OCI-LY7 (cell line): Measurements from ENCODE around the gene AR. TPM values are rescaled to one million over a fixed set of nuclear protein-coding genes. Genes with fewer than 3 reads are reported as not detected.

ENCODE experiments used
- BruUV-seq: library from RNA; stranded (reverse); fragments of 400-500 nt; replicated peaks from 2 replicates; lab custom pipeline; 2021; lab: Mats Ljungman, UMichigan
- CTCF ChIA-PET: fragments of 300-600 bp; sonication (Branson Sonifier 250); formaldehyde crosslinking; loops from one replicate; lab custom pipeline; 2022; ENCODE audit warnings: antibody characterized with exemption; ENCODE audit not compliant: unreplicated experiment; lab: Charles Lee
- POLR2A ChIA-PET: fragments of 300-600 bp; sonication (Branson Sonifier 250); formaldehyde crosslinking; loops from one replicate; lab custom pipeline; 2022; ENCODE audit warnings: antibody characterized with exemption; lab: Charles Lee
- DNase-seq: peaks from one replicate; pipeline ENCODE4 v3.0.0-alpha.2; 2015; ENCODE audit warnings: low spot score
- H2AFZ ChIP-seq: fragments of 200-600 bp; sonication (generic), shearing (Covaris generic); 2 replicates; pipeline ENCODE4 v1.6.1; 2014; ENCODE audit warnings: mild to moderate bottlenecking, antibody characterized with exemption, low read length, moderate library complexity
- H3K27ac ChIP-seq: fragments of 200-600 bp; sonication (generic); 2 replicates; pipeline ENCODE4 v1.5.1; 2014; ENCODE audit warnings: mixed run types, low read depth, mild to moderate bottlenecking, moderate library complexity, low read length, inconsistent platforms; ENCODE audit not compliant: poor library complexity, severe bottlenecking
- H3K36me3 ChIP-seq: fragments of 200-600 bp; sonication (generic); 2 replicates; pipeline ENCODE4 v1.6.1; 2014; ENCODE audit warnings: mild to moderate bottlenecking, antibody characterized with exemption, low read length, moderate library complexity, mixed read lengths; ENCODE audit not compliant: insufficient read depth
- H3K4me1 ChIP-seq: fragments of 200-600 bp; sonication (generic); 2 replicates; pipeline ENCODE4 v1.5.1; 2014; ENCODE audit warnings: mild to moderate bottlenecking, low read length; ENCODE audit not compliant: insufficient read depth, poor library complexity, severe bottlenecking
- H3K4me2 ChIP-seq: fragments of 200-600 bp; sonication (generic); 2 replicates; pipeline ENCODE4 v1.6.1; 2014; ENCODE audit warnings: mild to moderate bottlenecking, low read length
- H3K4me3 ChIP-seq: fragments of 200-600 bp; sonication (generic); 2 replicates; pipeline ENCODE4 v1.5.1; 2014; ENCODE audit warnings: mild to moderate bottlenecking, low read depth, low read length; ENCODE audit not compliant: poor library complexity, severe bottlenecking
- H3K79me2 ChIP-seq: fragments of 200-600 bp; sonication (generic); 2 replicates; pipeline ENCODE4 v1.6.1; 2016; ENCODE audit warnings: low read depth, mild to moderate bottlenecking, low read length, moderate library complexity, mixed read lengths; ENCODE audit not compliant: insufficient read depth
- H3K9me2 ChIP-seq: fragments of 200-600 bp; sonication (generic); 2 replicates; pipeline ENCODE4 v1.6.1; 2016; ENCODE audit warnings: mild to moderate bottlenecking, low read length, mixed read lengths; ENCODE audit not compliant: insufficient read depth
- H3K9me3 ChIP-seq: fragments of 200-600 bp; sonication (generic); 2 replicates; pipeline ENCODE4 v1.6.1; 2014; ENCODE audit warnings: mild to moderate bottlenecking, mixed run types, low read length, mixed read lengths
- H4K20me1 ChIP-seq: fragments of 200-600 bp; sonication (generic); 2 replicates; pipeline ENCODE4 v1.6.1; 2014; ENCODE audit warnings: mild to moderate bottlenecking, antibody characterized with exemption, low read length, moderate library complexity, mixed read lengths; ENCODE audit not compliant: insufficient read depth
- EZH2phosphoT487 ChIP-seq: fragments of 200-600 bp; sonication (generic); IDR thresholded peaks from 2 replicates; pipeline ENCODE4 v1.6.1; 2018; ENCODE audit warnings: low read depth, borderline replicate concordance, mild to moderate bottlenecking, mixed run types, antibody characterized with exemption, low read length, moderate library complexity, mixed read lengths
- intact Hi-C: fragments of 100-400 bp; cut with micrococcal nuclease; formaldehyde crosslinking; loops from one replicate; pipeline ENCODE4 v1.10.0; 2022; ENCODE audit not compliant: unreplicated experiment
- total RNA-seq, 2 experiments: library from RNA; depleted of rRNA in 1 of 2; stranded (reverse); fragments of >200 nt in 1 of 2; shearing (Covaris generic) in 1 of 2; gene quantifications; 2 replicates each; pipeline ENCODE4 v1.2.3, GENCODE V29; 2014 to 2022
- TF ChIP-seq, protein P1 (sequence below): fragments of 200-600 bp; sonication (generic); conservative IDR thresholded peaks from 2 replicates; pipeline ENCODE4 v1.5.1; 2014; ENCODE audit warnings: mild to moderate bottlenecking, antibody characterized with exemption, low read length, moderate library complexity, mixed read lengths

AR gene
- total RNA-seq, 2 experiments from 2014 or later: not detected

DNA sequence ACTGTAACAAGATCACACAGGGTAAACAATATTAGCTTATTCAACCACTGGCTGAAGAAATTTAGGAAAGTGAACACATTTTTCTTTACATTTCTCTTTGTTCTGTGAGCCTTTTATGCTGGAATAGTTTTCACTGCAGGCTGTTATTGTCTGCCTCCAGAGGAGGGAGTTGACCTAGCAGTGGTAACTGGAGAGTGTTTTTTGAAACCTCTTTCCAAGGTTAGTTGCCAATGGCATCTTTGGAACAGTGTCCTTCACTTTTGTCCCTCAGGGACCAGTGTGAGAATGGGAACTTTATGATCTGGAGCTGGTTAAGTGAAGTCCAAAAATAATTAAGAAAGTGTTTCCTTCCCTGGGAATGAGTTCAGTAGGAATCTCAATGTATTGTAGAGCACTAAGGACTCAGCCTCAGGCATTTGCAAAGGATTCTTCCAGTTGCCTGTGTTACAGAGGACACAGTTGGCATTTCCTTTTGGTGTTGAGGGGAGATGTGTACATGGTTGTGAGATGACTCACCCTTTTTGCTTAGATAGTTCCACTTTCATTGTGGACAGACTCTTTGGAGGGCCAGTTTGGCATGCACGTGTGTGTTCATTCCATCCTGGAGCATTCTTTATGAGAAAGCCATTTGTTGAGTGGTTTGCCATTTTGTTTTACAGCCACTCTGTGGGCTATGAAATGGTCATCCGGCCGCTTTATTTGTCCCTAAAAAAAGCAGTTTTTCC, 61.3 kb downstream of the AR start:
- CTCF ChIA-PET: no interaction called here
- BruUV-seq: no TSS peak

DNA sequence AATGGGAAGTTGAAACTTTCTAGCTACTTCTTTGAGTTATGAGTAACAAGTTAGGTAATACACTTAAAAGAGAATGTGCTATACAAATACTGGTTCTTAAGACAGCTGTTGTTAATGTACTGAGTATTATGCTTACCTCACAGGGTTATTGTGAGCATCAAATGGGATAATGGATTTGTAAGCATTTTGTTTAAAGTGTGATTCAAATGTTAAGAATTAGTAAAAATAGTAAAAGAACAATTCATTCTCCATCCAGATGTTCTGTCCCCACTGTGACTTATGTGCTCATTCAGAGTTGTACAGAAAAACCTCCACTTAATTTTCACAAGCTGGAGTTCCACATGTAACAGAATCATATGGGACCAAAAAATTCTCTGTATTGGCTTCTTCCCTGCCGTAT, 63.6 kb downstream of the AR start:
- no peak overlapping the region for H3K27ac ChIP-seq
- no peaks in the 10 kb centered on the region for H3K79me2 ChIP-seq
- no peak for DNase-seq
- ChIA-PET CTCF (no interaction called here), POLR2A (no interaction called here)
- no peaks in the 10 kb centered on the region for H3K9me2 ChIP-seq
- no peaks in the 10 kb centered on the region for H4K20me1 ChIP-seq
- H3K4me1 ChIP-seq: no peaks in the 10 kb centered on the region
- BruUV-seq: no TSS peak
- intact Hi-C loops: no loop called here
- TF ChIP-seq, protein P1, sequence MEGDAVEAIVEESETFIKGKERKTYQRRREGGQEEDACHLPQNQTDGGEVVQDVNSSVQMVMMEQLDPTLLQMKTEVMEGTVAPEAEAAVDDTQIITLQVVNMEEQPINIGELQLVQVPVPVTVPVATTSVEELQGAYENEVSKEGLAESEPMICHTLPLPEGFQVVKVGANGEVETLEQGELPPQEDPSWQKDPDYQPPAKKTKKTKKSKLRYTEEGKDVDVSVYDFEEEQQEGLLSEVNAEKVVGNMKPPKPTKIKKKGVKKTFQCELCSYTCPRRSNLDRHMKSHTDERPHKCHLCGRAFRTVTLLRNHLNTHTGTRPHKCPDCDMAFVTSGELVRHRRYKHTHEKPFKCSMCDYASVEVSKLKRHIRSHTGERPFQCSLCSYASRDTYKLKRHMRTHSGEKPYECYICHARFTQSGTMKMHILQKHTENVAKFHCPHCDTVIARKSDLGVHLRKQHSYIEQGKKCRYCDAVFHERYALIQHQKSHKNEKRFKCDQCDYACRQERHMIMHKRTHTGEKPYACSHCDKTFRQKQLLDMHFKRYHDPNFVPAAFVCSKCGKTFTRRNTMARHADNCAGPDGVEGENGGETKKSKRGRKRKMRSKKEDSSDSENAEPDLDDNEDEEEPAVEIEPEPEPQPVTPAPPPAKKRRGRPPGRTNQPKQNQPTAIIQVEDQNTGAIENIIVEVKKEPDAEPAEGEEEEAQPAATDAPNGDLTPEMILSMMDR: no peak
- TF ChIP-seq EZH2phosphoT487: no peak
- H3K36me3 ChIP-seq: no peaks in the 10 kb centered on the region
- no peak overlapping the region for H3K4me2 ChIP-seq
- H2AFZ ChIP-seq: no peak overlapping the region
- H3K4me3 ChIP-seq: no peak overlapping the region
- H3K9me3 ChIP-seq: no peaks in the 10 kb centered on the region

More for the DNA sequence above, 61.3 kb downstream of the AR start:
- H3K79me2 ChIP-seq: no peaks in the 10 kb centered on the region
- H3K4me2 ChIP-seq: no peak overlapping the region
- H3K9me3 ChIP-seq: no peaks in the 10 kb centered on the region
- H3K9me2 ChIP-seq: no peaks in the 10 kb centered on the region
- H4K20me1 ChIP-seq: no peaks in the 10 kb centered on the region
- no peak overlapping the region for H2AFZ ChIP-seq
- intact Hi-C loops: no loop called here
- POLR2A ChIA-PET: no interaction called here
- no peak for DNase-seq
- no peaks in the 10 kb centered on the region for H3K36me3 ChIP-seq
- no peak overlapping the region for H3K4me3 ChIP-seq
- no peaks in the 10 kb centered on the region for H3K4me1 ChIP-seq
- H3K27ac ChIP-seq: no peak overlapping the region
- TF ChIP-seq, protein P1: no peak

DNA sequence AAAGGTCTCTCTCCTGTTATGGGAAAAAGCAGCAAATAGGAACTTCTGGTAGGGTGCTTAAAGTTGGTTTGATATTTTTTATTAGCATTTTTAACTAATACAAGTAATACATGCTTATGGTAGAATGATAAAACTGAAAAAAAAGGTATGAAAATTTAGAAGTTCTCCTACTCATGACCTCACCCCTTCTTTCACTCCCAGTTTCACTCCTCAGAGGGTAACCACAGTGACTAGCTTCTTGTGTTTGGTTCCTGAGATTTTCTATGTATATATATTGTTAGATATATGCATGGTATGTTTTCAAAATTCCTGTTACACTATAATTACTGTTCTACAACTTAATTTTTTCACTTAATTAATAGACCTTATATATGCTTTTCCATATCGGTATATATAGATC, 66.5 kb downstream of the AR start:
- no peak for DNase-seq
- Histone ChIP-seq H4K20me1 (no peaks in the 10 kb centered on the region), H2AFZ (no peak overlapping the region), H3K4me2 (no peak overlapping the region), H3K27ac (no peak overlapping the region), H3K4me3 (no peak overlapping the region), H3K4me1 (no peaks in the 10 kb centered on the region), H3K9me3 (no peaks in the 10 kb centered on the region), H3K36me3 (no peaks in the 10 kb centered on the region), H3K79me2 (no peaks in the 10 kb centered on the region), H3K9me2 (no peaks in the 10 kb centered on the region)
- BruUV-seq: no TSS peak
- ChIA-PET CTCF (no interaction called here), POLR2A (no interaction called here)
- TF ChIP-seq EZH2phosphoT487: no peak
- TF ChIP-seq, protein P1: no peak
- intact Hi-C loops: no loop called here
